H1 (cell line): Measurements from ENCODE around the gene LRRC4C. TPM values are rescaled to one million over a fixed set of nuclear protein-coding genes. Genes with fewer than 3 reads are reported as not detected.

ENCODE experiments used
- CHD7 ChIP-seq: fragments of 300-600 bp; sonication (generic); IDR thresholded peaks from 2 replicates; pipeline ENCODE4 v1.7.1; 2012; ENCODE audit warnings: low read length, moderate library complexity, mild to moderate bottlenecking, inconsistent platforms; ENCODE audit not compliant: insufficient replicate concordance
- polyA plus RNA-seq, 7 experiments: library from polyadenylated mRNA; depleted of rRNA in 3 of 7; stranded (reverse) in 5 of 7; unstranded in 2 of 7; fragments of >200 nt in 5 of 7; fragments of 200-250 nt in 2 of 7; gene quantifications; 1 replicate in 5 of 7; 2 replicates in 1 of 7; 4 replicates in 1 of 7; pipeline versions ENCODE4 v1.2.1 to v1.2.3, GENCODE V29; 2011 to 2013; ENCODE audit warnings: missing spikeins in 2 of 7, mixed read lengths in 2 of 7
- total RNA-seq: library from RNA; stranded (reverse); fragmentation: NEBNext Ultra II Directional; extraction: Animal tissue kit (Norgen Biotek cat#: 25700); gene quantifications from 2 replicates; pipeline ENCODE4 v1.2.1, GENCODE V29; 2021

The LRRC4C gene
- total and polyA plus RNA-seq, 2 of the 8 experiments (the other 6 are each of a cell fraction or from before 2014, with no cell fraction given) = 0.23 to 2.2 TPM

GRCh38 chr11:41486424-41486823, 27.0 kb upstream of the LRRC4C start (continued):
- no peak for TF ChIP-seq CHD7
